K562 (cell line): ENCODE data around the gene ABCA8. TPM values are rescaled to one million over a fixed set of nuclear protein-coding genes. Genes with fewer than 3 reads are reported as not detected.

ENCODE experiments used
- ATAC-seq: fragments of 200-7000 bp; cut with Tn5 transposase; 3 replicates; pipeline ENCODE4 v1.9.1; 2020; ENCODE audit warnings: moderate library complexity
- BruUV-seq: library from RNA; stranded (reverse); fragments of 400-500 nt; replicated peaks from 2 replicates; lab custom pipeline; 2021; lab: Mats Ljungman, UMichigan
- CTCF ChIA-PET: fragments of 300-600 bp; formaldehyde crosslinking; extraction: SDS; loops from one replicate; lab custom pipeline; 2021; ENCODE audit warnings: low intra/inter-chr PET ratio; lab: Yijun Ruan, JAX
- POLR2A ChIA-PET: fragments of 300-600, 350-650 bp; sonication (Branson Sonifier 250); formaldehyde crosslinking; extraction: SDS; loops from one replicate; lab custom pipeline; 2021; ENCODE audit warnings: antibody characterized with exemption, inconsistent platforms; lab: Yijun Ruan, JAX
- DNase-seq, 4 experiments: peaks; one replicate each; pipeline versions ENCODE4 v3.0.0 to v3.0.0-alpha.2; 2011 to 2018; ENCODE audit warnings: low spot score in 3 of 4, mixed read lengths in 3 of 4; ENCODE audit errors: extremely low read depth in 1 of 4
- FAIRE-seq: peaks from 2 replicates; lab custom pipeline; 2011; peaks lifted over from hg19 to GRCh38; lab: Jason Lieb, UNC
- H2AFZ ChIP-seq: 2 replicates; pipeline ENCODE4 v1.6.0; 2011; ENCODE audit warnings: low read depth, low read length, control low read depth, inconsistent platforms
- H3K27ac ChIP-seq: fragments of 200-600 bp; 3 replicates; pipeline ENCODE4 v1.8.0; 2011; ENCODE audit warnings: low read depth, mild to moderate bottlenecking, control low read depth, inconsistent platforms, low read length, moderate library complexity, mixed read lengths; ENCODE audit errors: extremely low read depth
- H3K27me3 ChIP-seq, 2 experiments: fragments of 300-600 bp in 1 of 2; 2 replicates in 1 of 2; 3 replicates in 1 of 2; pipeline versions ENCODE4 v1.6.0 to v1.8.0; 2011; ENCODE audit warnings: inconsistent platforms in 2 of 2, low read length in 2 of 2, mild to moderate bottlenecking in 1 of 2, mixed read lengths in 1 of 2, moderate library complexity in 1 of 2; ENCODE audit not compliant: control insufficient read depth in 2 of 2, insufficient read depth in 2 of 2
- H3K36me3 ChIP-seq: fragments of 300-600 bp; 3 replicates; pipeline ENCODE4 v1.8.0; 2011; ENCODE audit warnings: mild to moderate bottlenecking, low read length, inconsistent platforms; ENCODE audit not compliant: control insufficient read depth, insufficient read depth
- H3K4me1 ChIP-seq, 2 experiments: fragments of 200-600 bp in 1 of 2; replicated peaks in 1 of 2; 2 replicates in 1 of 2; 3 replicates in 1 of 2; pipeline versions ENCODE4 v1.5.1 to v1.8.0; 2011; ENCODE audit warnings: inconsistent platforms in 2 of 2, low read length in 2 of 2, mild to moderate bottlenecking in 1 of 2, mixed read lengths in 1 of 2, moderate library complexity in 1 of 2; ENCODE audit not compliant: control insufficient read depth in 2 of 2, insufficient read depth in 2 of 2
- H3K4me2 ChIP-seq: 2 replicates; pipeline ENCODE4 v1.6.1; 2011; ENCODE audit warnings: low read length, control low read depth, inconsistent platforms, mixed read lengths; ENCODE audit not compliant: insufficient read depth
- H3K4me3 ChIP-seq: fragments of 200-600 bp; sonication (generic), shearing (Covaris generic); 2 replicates; pipeline ENCODE4 v1.5.1; 2016; ENCODE audit warnings: control low read depth, inconsistent platforms
- H3K79me2 ChIP-seq: fragments of 200-600 bp; 3 replicates; pipeline ENCODE4 v1.8.0; 2011; ENCODE audit warnings: low read length, inconsistent platforms; ENCODE audit not compliant: control insufficient read depth, insufficient read depth
- H3K9ac ChIP-seq, 2 experiments: 2 replicates each; pipeline versions ENCODE4 v1.6.0 to v1.6.1; 2011; ENCODE audit warnings: low read depth in 2 of 2, low read length in 2 of 2, control low read depth in 1 of 2, inconsistent platforms in 1 of 2, mild to moderate bottlenecking in 1 of 2, mixed read lengths in 1 of 2; ENCODE audit not compliant: insufficient read depth in 1 of 2
- H3K9me1 ChIP-seq: one replicate; pipeline ENCODE4 v1.6.0; 2011; ENCODE audit warnings: inconsistent platforms, mild to moderate bottlenecking, low read length, moderate library complexity; ENCODE audit not compliant: control insufficient read depth, insufficient read depth
- H3K9me3 ChIP-seq: replicated peaks from 2 replicates; pipeline ENCODE4 v1.5.1; 2011; ENCODE audit warnings: low read depth, low read length, inconsistent platforms; ENCODE audit not compliant: control insufficient read depth, insufficient read depth
- H4K20me1 ChIP-seq: replicated peaks from 2 replicates; pipeline ENCODE4 v1.6.1; 2011; ENCODE audit warnings: low read length, inconsistent platforms, mixed read lengths; ENCODE audit not compliant: control insufficient read depth, insufficient read depth
- BRD9 ChIP-seq: fragments of 450-650 bp; IDR thresholded peaks from 2 replicates; pipeline ENCODE4 v1.6.1; 2018; ENCODE audit warnings: low read depth; ENCODE audit not compliant: partially characterized antibody
- CEBPB ChIP-seq: fragments of 450-650 bp; IDR thresholded peaks from 2 replicates; pipeline ENCODE4 v1.6.1; 2016; ENCODE audit warnings: missing genetic modification characterization, missing compliant biosample characterization
- CEBPG ChIP-seq, 3 experiments: fragments of 200-800 bp in 1 of 3; sonication (Bioruptor generic) in 1 of 3; sonication (generic) in 1 of 3; formaldehyde crosslinking in 1 of 3; IDR thresholded peaks in 2 of 3; conservative IDR thresholded peaks in 1 of 3; 2 replicates each; pipeline versions ENCODE4 v1.6.1 to v1.8.0; 2016 to 2022; ENCODE audit warnings: missing compliant biosample characterization in 2 of 3, missing genetic modification characterization in 2 of 3, mild to moderate bottlenecking in 1 of 3, missing genetic modification reagents in 1 of 3
- CHAMP1 ChIP-seq: fragments of 450-650 bp; IDR thresholded peaks from 2 replicates; pipeline ENCODE4 v1.6.1; 2016; ENCODE audit warnings: mild to moderate bottlenecking
- CREB3L1 ChIP-seq: fragments of 450-650 bp; IDR thresholded peaks from 2 replicates; pipeline ENCODE4 v1.6.1; 2014; ENCODE audit warnings: low read depth, mild to moderate bottlenecking, moderate library complexity, borderline replicate concordance
- EWSR1 ChIP-seq: fragments of 450-650 bp; IDR thresholded peaks from 2 replicates; pipeline ENCODE4 v1.6.1; 2018; ENCODE audit warnings: borderline replicate concordance, mild to moderate bottlenecking, low read depth, moderate library complexity; ENCODE audit not compliant: partially characterized antibody
- FUS ChIP-seq: fragments of 200-400 bp; formaldehyde crosslinking; optimal IDR thresholded peaks from 2 replicates; pipeline ENCODE3; 2017; ENCODE audit warnings: low read depth, low read length
- KDM2B ChIP-seq: fragments of 250-450 bp; sonication (Bioruptor Pico); IDR thresholded peaks from 2 replicates; pipeline ENCODE4 v1.8.0; 2021; ENCODE audit warnings: mild to moderate bottlenecking, moderate library complexity
- NR3C1 ChIP-seq: sonication (generic); formaldehyde crosslinking; IDR thresholded peaks from 2 replicates; pipeline ENCODE4 v1.8.1; 2022; ENCODE audit warnings: missing genetic modification reagents
- RBM34 ChIP-seq: fragments of 200-400 bp; formaldehyde crosslinking; IDR thresholded peaks from 2 replicates; pipeline ENCODE4 v1.6.1; 2018; ENCODE audit warnings: low read length, borderline replicate concordance; ENCODE audit not compliant: insufficient read depth
- RNF219 ChIP-seq: fragments of 250-450 bp; sonication (Bioruptor Pico); IDR thresholded peaks from 2 replicates; pipeline ENCODE4 v1.5.0; 2022; ENCODE audit warnings: mild to moderate bottlenecking
- STAT5A ChIP-seq: IDR thresholded peaks from 2 replicates; pipeline ENCODE4 v1.6.1; 2012; ENCODE audit warnings: low read length, inconsistent platforms, borderline replicate concordance
- ZNF780A ChIP-seq: fragments of 250-450 bp; sonication (Bioruptor Pico); IDR thresholded peaks from 2 replicates; pipeline ENCODE4 v1.5.0; 2021; ENCODE audit warnings: mild to moderate bottlenecking
- ZZZ3 ChIP-seq: fragments of 450-650 bp; IDR thresholded peaks from 2 replicates; pipeline ENCODE4 v1.6.1; 2016; ENCODE audit warnings: antibody characterized with exemption, mild to moderate bottlenecking, moderate library complexity
- WGBS: fragments of 100-300 bp; shearing (Covaris generic); methylation state at CpG from one replicate; pipeline ENCODE4 v1.1.6; 2016; ENCODE audit warnings: low coverage, mixed read lengths; ENCODE audit not compliant: insufficient coverage; ENCODE audit errors: missing lambda C conversion rate; 5-methylcytosine and 5-hydroxymethylcytosine counted together
- in situ Hi-C: fragments of 300-500 bp; cut with MboI; formaldehyde crosslinking; loops from 4 replicates; pipeline ENCODE4 v1.15.0; 2018; ENCODE audit warnings: inconsistent platforms, mixed read lengths
- intact Hi-C: fragments of 100-400 bp; cut with micrococcal nuclease; formaldehyde crosslinking; loops from 2 replicates; pipeline ENCODE4 v1.14.2; 2022
- polyA plus RNA-seq, 8 experiments: library from polyadenylated mRNA; depleted of rRNA in 4 of 8; stranded (reverse) in 5 of 8; unstranded in 3 of 8; fragments of >200 nt; fragmentation: Nextera tagmentation in 2 of 8; fragmentation: Illumina TruSeq in 1 of 8; extraction: Ambion mirVana in 2 of 8; extraction: Trizol in 1 of 8; gene quantifications; 2 replicates each; pipeline versions ENCODE4 v1.2.1 to v1.2.3, GENCODE V29; 2011 to 2014; ENCODE audit warnings: inconsistent platforms in 1 of 8, missing spikeins in 1 of 8
- total RNA-seq, 7 experiments: library from RNA; depleted of rRNA in 6 of 7; stranded (reverse); fragments of >200 nt in 6 of 7; fragmentation: Illumina TruSeq in 2 of 7; extraction: Trizol in 2 of 7; gene quantifications; 2 replicates each; pipeline versions ENCODE4 v1.2.1 to v1.2.3, GENCODE V29; 2011 to 2021; ENCODE audit warnings: low replicate concordance in 1 of 7

ABCA8 gene
- total and polyA plus RNA-seq, 9 of the 15 experiments (the other 6 are each of a cell fraction or from before 2014, with no cell fraction given), result 1.8 to 13.2 (median 12.0) TPM

GRCh38 chr17:68824707-68825106 lies 130.5 kb downstream of the ABCA8 start:
- no peaks in the 10 kb centered on the region for H3K9me3 ChIP-seq
- no peak for FAIRE-seq
- in situ Hi-C loops, result no loop called here
- no peak overlapping the region for H3K4me2 ChIP-seq
- ChIA-PET POLR2A (no interaction called here), CTCF (no interaction called here)
- H3K79me2 ChIP-seq, result no peaks in the 10 kb centered on the region
- BruUV-seq, result no TSS peak
- H3K9ac ChIP-seq, result no peak overlapping the region
- no peak overlapping the region for H3K27ac ChIP-seq
- H3K9me1 ChIP-seq, result no peaks in the 10 kb centered on the region
- no peaks in the 10 kb centered on the region for H4K20me1 ChIP-seq
- ATAC-seq, result no peak
- no peak for DNase-seq
- TF ChIP-seq RNF219 (CRISPR knock-in tag) (no peak), CEBPG (CRISPR knock-in tag; IDR thresholded peaks at IDR 0.05) (no peak), CEBPG (tag; conservative IDR thresholded peaks at IDR 0.05 in 1 of 2, IDR thresholded peaks at IDR 0.05 in 1 of 2) (peak; percentile 18 to 61; a peak in 1 of 4 replicates), FUS (no peak), STAT5A (no peak), BRD9 (no peak), ZNF780A (CRISPR knock-in tag) (no peak), EWSR1 (no peak), NR3C1 (no peak), CREB3L1 (no peak), KDM2B (CRISPR knock-in tag) (no peak), CEBPB (tag) (peak; percentile 57), ZZZ3 (no peak), CHAMP1 (no peak), RBM34 (no peak)
- no peaks in the 10 kb centered on the region for H3K4me1 ChIP-seq
- no peak overlapping the region for H3K4me3 ChIP-seq
- H3K27me3 ChIP-seq, result peaks cover 0 to 5% of the 10 kb centered on the region in 2 experiments; a peak in 1 of 5 replicates
- intact Hi-C loops, result no loop called here
- no peaks in the 10 kb centered on the region for H3K36me3 ChIP-seq
- WGBS, result 10% methylated on average over 3 of the region's 3 CpGs
- H2AFZ ChIP-seq, result no peak overlapping the region
